Measurements from ENCODE around the gene PRKCE. TPM values are rescaled to one million over a fixed set of nuclear protein-coding genes. Genes with fewer than 3 reads are reported as not detected.

PRKCE gene
- total RNA-seq, 1 donor from 2014 or later: 85.0 TPM

- intact Hi-C loops (cut with DNase I): no loop called here
- ATAC-seq (no peak), DNase-seq (no peak)
- no peak for TF ChIP-seq CTCF (IDR thresholded peaks at IDR 0.05)
- H3K9me3 ChIP-seq: peaks cover 11% of the 10 kb centered on the region
- no peak overlapping the region for H3K27ac ChIP-seq
- no peaks in the 10 kb centered on the region for H3K27me3 ChIP-seq (ENCODE audit: low read depth)
- H3K4me1 ChIP-seq: peaks cover 24% of the 10 kb centered on the region
- H3K36me3 ChIP-seq: no peaks in the 10 kb centered on the region
- H3K4me3 ChIP-seq: no peak overlapping the region
These were observed 182.9 kb downstream of the PRKCE start for GRCh38 chr2:45834372-45834771.

GRCh38 chr2:45834858-45835257 is 183.4 kb downstream of the PRKCE start:
- Histone ChIP-seq H3K9me3 (peaks cover 11% of the 10 kb centered on the region), H3K36me3 (no peaks in the 10 kb centered on the region), H3K4me3 (no peak overlapping the region), H3K27me3 (ENCODE audit: low read depth) (no peaks in the 10 kb centered on the region), H3K4me1 (peaks cover 29% of the 10 kb centered on the region), H3K27ac (no peak overlapping the region)
- ATAC-seq: no peak
- TF ChIP-seq CTCF (IDR thresholded peaks at IDR 0.05): no peak
- intact Hi-C loops (cut with DNase I): no loop called here
- no peak for DNase-seq

- no peaks in the 10 kb centered on the region for H3K36me3 ChIP-seq
- H3K9me3 ChIP-seq: no peaks in the 10 kb centered on the region
- intact Hi-C loops (cut with DNase I): no loop called here
- TF ChIP-seq CTCF (IDR thresholded peaks at IDR 0.05): no peak
- no peaks in the 10 kb centered on the region for H3K27me3 ChIP-seq (ENCODE audit: low read depth)
- DNase-seq (no peak), ATAC-seq (peak in 1 of 2 donors; percentile 11)
- peaks cover 39% of the 10 kb centered on the region for H3K4me1 ChIP-seq
- H3K27ac ChIP-seq: no peak overlapping the region
- H3K4me3 ChIP-seq: no peak overlapping the region
These were observed 184.8 kb downstream of the PRKCE start for GRCh38 chr2:45836316-45836715.

GRCh38 chr2:45836740-45837139 is 185.3 kb downstream of the PRKCE start:
- Histone ChIP-seq H3K4me3 (no peak overlapping the region), H3K27me3 (ENCODE audit: low read depth) (no peaks in the 10 kb centered on the region), H3K9me3 (no peaks in the 10 kb centered on the region), H3K4me1 (peaks cover 39% of the 10 kb centered on the region), H3K27ac (no peak overlapping the region), H3K36me3 (no peaks in the 10 kb centered on the region)
- TF ChIP-seq CTCF (IDR thresholded peaks at IDR 0.05): no peak
- ATAC-seq (peak; percentile 43 to 60), DNase-seq (no peak)
- intact Hi-C loops (cut with DNase I): no loop called here

- DNase-seq: no peak
- no peak overlapping the region for H3K4me3 ChIP-seq
- no peak for ATAC-seq
- no peaks in the 10 kb centered on the region for H3K36me3 ChIP-seq
- intact Hi-C loops (cut with DNase I): no loop called here
- H3K27ac ChIP-seq: no peak overlapping the region
- peaks cover 40% of the 10 kb centered on the region for H3K4me1 ChIP-seq
- no peaks in the 10 kb centered on the region for H3K9me3 ChIP-seq
- no peak for TF ChIP-seq CTCF (IDR thresholded peaks at IDR 0.05)
- H3K27me3 ChIP-seq (ENCODE audit: low read depth): no peaks in the 10 kb centered on the region
These were observed 186.4 kb downstream of the PRKCE start for GRCh38 chr2:45837812-45838341.
